GM10266 (cell line): ENCODE data around the gene MAP2.

ENCODE experiments used
- DNase-seq: peaks from one replicate; pipeline ENCODE4 v3.0.0; 2012; ENCODE audit errors: extremely low spot score
- TF ChIP-seq, protein P1 (sequence below): IDR thresholded peaks from 2 replicates; pipeline ENCODE4 v1.5.1; 2012; ENCODE audit warnings: mild to moderate bottlenecking, low read depth; ENCODE audit not compliant: control insufficient read depth, insufficient read depth; ENCODE audit errors: missing control alignments

Gene MAP2

GRCh38 chr2:209388446-209389037, 35.3 kb upstream of the MAP2 start:
- TF ChIP-seq, protein P1, sequence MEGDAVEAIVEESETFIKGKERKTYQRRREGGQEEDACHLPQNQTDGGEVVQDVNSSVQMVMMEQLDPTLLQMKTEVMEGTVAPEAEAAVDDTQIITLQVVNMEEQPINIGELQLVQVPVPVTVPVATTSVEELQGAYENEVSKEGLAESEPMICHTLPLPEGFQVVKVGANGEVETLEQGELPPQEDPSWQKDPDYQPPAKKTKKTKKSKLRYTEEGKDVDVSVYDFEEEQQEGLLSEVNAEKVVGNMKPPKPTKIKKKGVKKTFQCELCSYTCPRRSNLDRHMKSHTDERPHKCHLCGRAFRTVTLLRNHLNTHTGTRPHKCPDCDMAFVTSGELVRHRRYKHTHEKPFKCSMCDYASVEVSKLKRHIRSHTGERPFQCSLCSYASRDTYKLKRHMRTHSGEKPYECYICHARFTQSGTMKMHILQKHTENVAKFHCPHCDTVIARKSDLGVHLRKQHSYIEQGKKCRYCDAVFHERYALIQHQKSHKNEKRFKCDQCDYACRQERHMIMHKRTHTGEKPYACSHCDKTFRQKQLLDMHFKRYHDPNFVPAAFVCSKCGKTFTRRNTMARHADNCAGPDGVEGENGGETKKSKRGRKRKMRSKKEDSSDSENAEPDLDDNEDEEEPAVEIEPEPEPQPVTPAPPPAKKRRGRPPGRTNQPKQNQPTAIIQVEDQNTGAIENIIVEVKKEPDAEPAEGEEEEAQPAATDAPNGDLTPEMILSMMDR, result no peak
- no peak for DNase-seq

DNA sequence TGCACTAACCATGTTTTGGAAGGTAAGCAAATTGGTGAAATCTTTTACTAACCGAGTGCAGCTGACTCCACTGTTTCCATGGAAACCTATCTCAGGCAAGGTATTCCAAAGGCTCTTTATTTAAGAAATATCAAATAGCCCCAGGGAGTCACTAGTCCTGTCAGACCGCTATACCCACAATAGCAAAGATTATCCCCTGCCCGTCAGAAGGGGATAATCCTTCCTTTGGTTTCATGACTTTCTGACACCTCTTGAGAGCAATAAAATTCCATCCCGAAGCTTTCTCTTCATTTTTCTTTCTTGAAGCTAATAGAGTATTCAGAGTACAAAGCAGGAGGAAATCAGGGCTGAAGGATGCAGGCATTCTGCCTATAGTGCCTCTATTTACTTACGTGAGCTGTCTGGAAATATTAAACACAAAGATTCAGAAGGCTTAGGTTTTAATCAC, 34.7 kb upstream of the MAP2 start:
- DNase-seq, result no peak

GRCh38 chr2:209390839-209391238, 33.0 kb upstream of the MAP2 start:
- DNase-seq, result no peak
- TF ChIP-seq, protein P1, result no peak

More for the DNA sequence above, 34.7 kb upstream of the MAP2 start:
- TF ChIP-seq, protein P1, result no peak

GRCh38 chr2:209391776-209392401, 32.0 kb upstream of the MAP2 start:
- no peak for DNase-seq
- TF ChIP-seq, protein P1, result no peak

DNA sequence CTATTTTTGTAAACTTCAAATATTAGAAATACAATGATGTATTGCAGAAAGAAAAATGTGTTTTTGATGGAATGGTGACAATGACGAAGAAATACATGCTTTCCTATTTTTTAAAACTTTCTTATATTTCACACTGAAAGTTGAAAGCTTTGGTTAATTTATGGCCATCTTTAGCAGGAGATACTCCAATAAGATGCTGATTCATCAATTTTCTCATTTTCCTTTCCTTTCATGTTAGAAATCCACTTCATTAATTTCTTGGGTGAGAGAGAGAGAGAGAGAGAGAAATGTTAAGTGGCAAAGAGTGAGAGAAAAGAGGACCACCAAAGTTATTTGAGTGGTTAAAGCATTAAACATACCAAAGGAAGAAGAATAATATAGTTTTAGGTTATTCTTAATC, 28.6 kb upstream of the MAP2 start:
- TF ChIP-seq, protein P1, result no peak
- no peak for DNase-seq

GRCh38 chr2:209395652-209396051, 28.2 kb upstream of the MAP2 start:
- no peak for DNase-seq
- TF ChIP-seq, protein P1, result no peak

- no peak for DNase-seq
- TF ChIP-seq, protein P1, result no peak
These were observed 25.4 kb upstream of the MAP2 start for GRCh38 chr2:209398463-209398862.
